DMS114 treated with DMSO at 0.1 percent for 48 hours (cell line): Measurements from ENCODE around the gene ASB13.
"Not testable (repeated sequence)": the region's sequence is repeated elsewhere in the genome, so short reads cannot be mapped to it uniquely, and the experiment has no call there.

Experiments
- DNase-seq: peaks from one replicate; lab custom pipeline; 2025; ENCODE audit not compliant: unreplicated experiment; lab: John Stamatoyannopoulos, UW

Gene ASB13

DNA sequence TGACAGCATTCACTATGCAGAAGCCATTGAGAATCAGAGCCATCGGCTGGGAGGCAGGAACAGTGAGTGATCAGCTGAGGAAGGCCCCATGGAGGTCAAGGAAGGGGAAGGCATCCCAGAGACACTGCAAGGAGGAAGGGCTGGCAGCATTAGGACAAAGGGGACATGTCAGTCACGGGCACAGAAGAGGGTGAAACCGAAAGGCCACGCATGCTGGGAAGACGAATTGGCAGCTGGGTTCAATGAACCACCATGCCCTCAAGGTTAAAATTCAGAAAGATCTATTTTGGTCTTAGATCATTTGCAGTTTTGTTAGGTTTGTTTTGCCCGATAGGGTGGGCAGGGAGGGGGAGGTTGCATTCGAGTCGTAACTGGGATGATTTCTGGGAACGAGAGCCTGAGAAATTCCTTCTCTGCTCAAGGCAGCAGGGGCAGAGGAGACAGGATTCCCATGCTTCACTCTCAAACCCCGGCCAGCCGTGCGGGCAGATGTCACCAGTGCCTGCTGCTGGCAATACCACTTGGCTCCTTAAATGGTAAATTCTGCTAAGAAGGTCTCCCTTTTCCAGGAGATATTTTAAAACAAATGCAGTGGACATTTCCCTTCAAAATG is 57.7 kb downstream of the ASB13 start:
- no peak for DNase-seq

DNA sequence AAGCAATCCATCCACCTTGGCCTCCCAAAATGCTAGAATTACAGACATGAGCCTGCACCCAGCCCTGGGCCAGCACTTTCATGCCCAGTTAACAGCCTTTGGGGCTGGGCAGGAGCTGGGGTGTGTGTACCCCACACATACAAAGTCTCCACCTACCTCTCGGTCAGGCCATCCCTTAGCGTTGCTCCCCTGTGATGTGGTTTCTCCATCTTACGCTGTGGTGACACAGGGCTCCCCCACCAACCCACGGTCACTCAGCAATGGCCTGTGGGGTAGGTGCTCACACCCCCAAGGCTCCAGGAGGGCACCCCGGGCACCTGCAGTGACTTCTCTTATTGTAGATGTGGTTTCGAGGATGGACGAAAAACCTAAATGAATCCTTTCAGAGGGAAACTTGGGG is 58.8 kb downstream of the ASB13 start:
- no peak for DNase-seq

DNA sequence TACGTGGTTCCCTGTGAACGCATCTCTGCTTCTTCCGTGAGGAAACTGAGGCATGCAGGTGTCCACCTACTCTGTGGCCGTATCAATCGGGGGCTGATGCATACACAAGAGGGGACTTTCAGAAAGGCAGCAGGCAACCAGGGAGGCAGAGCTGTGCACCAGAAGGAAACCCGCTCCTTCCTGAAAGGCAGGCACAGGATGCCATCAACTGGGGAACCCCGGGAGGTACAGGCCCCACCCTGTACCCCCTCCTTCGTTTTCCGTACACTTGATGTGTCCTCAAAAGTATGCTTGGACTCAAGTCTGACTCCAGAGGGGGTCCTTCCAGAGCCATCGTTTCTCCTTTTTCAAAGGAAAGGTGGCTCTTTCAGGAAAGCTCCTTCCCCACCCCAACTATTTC is 59.5 kb downstream of the ASB13 start:
- no peak for DNase-seq

DNA sequence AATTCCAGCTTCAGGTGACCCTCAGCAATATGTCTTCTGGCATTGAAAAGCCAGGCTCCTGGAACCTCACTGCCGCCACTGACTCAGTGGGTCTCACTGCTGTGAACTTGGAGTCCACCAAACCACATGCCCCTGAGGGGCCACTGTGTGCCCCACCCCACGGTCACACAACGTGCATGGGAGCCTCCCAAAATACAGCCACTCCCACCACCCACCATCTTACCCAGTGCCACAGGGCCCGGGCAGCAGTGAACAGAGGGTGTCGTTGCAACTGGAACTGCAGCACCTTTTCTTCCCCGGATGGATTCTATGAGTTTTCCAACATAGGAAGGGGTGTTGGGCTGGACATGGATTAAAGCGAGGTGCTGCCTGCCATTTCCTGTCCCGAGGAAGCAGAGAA is 60.1 kb downstream of the ASB13 start:
- DNase-seq: no peak

DNA sequence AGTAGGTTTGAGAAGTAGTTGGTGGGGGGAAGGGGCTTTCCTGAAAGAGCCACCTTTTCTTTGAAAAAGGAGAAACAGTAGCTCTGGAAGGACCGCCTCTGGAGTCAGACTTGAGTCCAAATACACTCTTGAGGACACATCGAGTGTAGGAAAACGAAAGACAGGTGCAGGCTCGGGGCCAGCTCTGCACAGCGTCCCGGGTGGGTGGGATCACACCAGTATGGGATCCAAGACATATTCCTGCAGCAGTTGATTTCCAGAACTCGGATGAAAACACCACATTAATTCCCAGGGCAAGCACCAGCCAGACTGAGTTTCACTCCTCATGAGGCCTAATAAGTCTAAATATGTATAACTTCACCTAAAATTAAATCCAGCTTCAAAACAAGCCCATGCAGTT is 61.4 kb downstream of the ASB13 start:
- no peak for DNase-seq

DNA sequence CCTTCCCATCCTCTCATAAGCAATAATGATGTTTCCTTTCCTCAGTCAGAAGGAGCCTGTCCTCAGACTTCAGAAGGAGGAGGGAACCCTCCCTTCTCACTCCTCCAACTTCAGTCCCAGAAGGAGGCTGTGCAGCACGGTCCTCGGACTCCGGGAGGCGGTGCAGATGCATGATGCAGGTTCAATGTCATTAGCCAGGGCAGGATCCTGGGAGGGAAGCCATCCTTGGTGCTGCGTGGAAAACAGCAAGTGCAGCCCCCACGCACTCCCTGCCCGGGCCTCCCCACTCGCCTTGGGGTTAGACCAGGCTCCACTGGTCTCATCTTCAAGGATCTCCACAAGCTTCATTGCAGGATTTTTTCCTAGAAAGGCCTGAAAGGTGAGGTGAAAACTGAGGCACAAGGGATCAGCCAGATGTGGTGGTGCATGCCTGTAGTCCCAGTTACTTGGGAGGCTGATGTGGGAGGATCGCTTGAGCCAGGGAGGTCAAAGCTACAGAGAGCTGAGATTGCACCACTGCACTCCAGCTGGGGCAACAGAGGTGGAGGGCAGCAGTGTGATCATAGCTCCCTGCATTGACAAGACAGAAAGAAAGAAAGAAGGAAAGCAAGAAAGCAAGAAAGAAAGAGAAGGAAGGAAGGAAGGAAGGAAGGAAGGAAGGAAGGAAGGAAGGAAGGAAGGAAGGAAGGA is 62.0 kb downstream of the ASB13 start:
- DNase-seq: no peak

DNA sequence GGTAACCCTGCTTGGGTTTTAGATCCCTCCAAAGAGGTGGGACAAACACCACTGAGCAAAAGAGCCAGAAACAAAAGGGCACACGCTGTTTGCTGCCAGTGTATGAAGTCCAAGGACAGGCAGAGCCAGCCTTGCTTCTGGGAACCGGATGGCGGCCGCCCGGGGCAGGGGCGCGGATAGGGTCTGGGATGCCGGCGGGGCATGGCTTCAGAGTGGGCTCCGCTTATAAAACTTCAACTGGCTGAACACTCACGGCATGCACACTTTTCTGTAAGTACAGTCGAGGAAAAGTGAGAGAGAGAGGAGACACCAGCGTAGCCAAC is 62.6 kb downstream of the ASB13 start:
- DNase-seq: no peak

DNA sequence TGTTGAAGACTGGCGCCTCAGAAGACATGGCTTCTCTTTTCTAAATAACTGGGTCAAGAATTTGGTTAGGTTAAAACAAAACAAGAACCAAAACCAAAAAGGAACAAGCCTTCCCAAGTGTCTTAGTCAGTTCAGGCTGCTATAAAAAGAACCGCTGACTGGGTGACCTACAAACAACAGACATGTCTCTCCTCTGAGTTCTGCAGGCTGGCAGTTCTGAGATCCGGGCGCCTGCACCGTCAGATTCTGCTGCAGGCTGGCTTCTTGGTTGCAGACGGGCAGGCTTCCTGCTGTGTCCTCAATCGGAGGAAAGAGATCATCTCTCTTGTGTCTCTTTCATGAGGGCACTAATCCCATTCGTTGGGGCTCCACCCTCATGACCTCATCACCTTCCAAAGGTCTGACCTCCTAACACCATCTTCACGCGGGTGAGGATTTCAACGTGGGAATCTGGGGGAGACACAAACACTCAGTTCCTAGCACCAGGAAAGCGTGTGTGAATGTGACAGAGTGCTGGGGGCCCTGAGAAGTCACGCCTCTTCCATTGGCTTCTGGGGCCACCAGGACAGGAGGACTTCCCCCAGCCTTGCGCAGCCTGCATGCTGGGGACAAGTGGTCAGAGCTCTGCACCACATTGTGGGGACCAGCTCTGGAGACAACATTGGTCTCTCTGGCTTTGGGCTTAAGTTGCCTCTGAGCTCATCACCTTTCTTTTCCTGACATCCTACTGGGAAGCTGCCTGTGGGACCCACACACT is 63.1 kb downstream of the ASB13 start:
- no peak for DNase-seq

DNA sequence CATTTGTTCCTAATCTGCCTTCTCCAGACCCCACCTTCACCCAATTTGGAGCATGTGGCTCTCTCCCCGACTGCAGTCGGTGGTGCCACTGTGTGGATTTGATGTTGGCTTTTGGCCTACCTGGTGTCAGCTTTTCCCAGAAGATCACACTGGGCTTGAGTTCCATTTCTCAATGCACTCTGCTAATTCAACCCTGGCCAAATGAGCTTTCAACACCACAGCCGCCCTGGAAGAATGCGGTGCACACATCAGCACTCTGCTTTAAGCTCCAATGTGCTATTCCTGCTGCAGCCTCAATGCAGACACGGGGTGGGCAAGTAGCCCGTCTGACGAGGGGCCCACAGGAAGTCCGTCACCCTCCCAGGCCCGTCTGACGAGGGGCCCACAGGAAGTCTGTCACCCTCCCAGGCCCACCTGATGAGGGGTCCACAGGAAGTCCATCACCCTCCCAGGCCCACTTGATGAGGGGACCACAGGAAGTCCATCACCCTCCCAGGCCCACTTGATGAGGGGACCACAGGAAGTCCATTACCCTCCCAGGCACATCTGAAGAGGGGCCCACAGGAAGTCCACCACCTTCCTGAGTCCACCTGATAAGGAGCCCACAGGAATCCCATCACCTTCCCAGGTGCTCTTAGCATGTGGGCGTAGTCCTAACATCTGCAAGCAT is 64.4 kb downstream of the ASB13 start:
- no peak for DNase-seq

DNA sequence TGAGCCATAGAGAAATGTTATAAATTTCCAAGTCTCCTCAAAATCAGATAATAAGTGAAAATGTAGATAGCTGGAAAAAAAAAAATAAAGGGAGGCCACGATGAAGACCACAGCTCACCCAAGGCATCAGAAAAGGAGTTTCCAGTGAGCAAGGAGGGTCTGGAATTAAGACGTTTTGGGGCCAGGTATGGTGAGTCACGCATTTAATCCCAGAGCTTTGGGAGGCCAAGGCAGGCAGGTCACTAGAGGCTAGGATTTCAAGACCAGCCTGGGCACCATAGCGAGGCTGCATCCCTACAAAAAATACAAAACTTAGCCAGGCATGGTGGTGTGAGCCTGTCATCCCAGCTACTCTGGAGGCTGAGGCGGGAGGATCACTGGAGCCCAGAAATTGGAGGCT is 65.5 kb downstream of the ASB13 start:
- no peak for DNase-seq

DNA sequence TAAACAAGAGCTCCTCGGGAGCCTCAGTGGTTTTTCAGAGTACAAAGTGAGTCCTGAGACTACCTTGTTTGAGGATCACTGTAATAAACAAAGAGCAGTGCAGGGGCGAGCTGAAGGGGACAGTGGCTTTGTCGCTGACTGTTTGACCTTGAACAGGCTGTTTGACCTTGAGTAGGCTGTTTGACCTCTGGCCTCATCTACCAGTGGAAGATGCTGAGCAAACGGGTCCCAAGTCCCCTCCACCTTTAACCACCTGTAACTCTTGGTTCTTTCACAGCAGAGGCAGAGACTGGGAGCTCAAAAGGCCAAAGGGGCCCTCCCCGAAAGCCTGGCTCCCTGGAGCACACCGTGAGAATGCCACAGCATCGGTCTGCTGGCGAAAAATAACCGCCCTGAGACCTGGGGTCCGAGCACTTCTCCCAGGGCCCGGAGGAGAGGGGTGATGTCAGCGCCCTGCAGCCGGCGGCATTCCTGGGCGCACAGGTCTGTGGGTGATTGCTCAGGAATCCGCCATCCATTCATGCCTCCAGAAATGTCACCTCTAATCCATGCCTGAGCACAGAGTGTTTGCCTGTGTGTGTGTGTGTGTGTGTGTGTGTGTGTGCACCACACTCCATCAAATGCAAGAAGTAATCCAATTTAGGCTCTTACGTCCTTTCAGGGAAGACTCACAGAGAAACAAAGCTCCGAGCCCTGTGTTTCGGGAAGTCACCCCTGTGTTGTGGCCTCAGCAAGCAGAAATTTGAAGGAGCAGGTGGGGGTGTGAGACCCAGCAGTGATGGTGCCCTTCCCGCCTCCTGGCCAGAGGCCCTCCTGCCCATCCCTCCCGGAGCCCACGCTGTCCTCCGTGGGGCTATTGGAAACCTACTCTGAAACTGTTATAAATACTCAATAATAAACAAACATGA is 66.5 kb downstream of the ASB13 start:
- no peak for DNase-seq

DNA sequence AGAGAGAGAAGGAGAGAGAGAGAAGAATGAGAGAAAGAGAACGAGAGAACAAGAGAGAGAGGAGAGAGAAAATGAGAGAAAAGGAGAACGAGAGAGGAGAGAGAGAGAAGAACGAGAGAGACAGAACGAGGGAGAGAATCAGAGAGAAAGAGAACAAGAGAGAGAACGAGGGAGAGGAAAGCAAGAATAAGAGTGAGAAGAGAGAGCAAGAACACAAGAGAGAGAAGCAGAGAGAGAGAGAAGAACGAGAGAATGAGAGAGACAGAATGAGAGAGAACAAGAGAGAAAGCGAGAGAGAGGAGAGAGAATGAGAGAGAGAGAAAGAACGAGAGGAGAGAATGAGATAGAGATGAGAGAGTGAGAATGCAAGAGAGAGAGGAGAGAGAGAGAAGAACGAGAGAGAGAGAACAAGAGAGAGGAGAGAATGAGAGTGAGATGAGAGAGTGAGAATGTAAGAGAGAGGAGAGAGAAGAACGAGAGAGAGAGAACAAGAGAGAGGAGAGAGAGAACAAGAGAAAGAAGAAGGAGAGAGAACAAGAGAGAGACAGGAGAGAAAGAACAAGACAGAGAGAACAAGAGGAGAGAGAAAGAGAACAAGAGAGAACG is 68.2 kb downstream of the ASB13 start:
- DNase-seq: no peak

DNA sequence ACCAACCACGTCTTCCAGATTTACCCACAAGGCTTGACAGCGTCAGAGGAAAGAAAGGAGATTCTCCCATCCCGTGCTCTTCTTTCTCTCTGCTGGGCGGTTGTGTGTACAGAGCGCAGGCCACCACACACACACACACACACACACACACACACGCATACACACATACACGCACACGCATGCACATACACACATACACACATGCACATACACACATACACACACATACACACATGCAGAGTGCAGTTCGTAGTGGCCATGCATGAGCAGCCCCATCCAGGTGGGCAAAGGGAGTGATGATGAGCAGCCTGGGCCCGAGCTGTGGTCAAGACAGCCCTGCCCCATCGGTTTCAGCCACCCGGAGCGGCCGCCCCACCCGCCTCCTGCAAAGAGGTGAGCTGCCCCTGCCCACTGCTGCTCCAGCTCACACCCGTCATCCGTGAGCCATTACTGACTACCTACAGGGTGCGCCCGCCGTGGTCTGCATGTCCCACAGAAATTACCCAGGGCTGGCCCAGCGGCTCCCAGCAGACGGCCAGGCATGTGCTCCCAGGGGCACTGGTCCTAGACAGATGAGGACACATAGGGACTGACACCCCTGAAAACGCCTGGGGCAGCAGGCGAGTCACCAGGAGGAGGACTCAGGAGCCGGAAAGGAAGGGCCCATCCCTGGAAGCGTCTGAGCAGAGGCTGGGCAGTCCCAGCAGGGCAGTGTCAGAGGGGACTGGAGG is 69.6 kb downstream of the ASB13 start:
- no peak for DNase-seq

DNA sequence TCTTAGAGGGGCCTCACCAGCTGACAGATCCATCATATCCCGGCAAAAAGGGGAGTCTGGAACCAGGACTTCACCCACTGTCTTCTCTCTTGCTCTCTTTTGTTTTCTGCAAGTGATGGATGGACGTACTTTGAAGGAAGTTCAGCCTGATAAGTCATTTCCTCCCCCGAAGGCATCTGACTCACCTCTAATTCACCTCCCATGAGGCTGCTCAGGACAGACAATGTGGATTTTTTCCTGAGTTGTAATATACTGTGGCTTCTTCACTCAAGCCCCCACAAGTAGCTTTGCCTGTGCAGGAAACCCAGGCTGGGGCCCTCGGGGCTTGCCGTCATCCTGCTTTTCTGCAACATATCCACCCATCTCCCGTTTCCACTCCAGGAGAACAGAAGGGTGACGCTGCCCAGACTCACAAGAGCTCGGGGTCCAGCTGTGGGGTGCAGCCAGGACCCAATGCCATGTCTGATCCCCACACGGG is 70.4 kb downstream of the ASB13 start:
- DNase-seq: no peak

DNA sequence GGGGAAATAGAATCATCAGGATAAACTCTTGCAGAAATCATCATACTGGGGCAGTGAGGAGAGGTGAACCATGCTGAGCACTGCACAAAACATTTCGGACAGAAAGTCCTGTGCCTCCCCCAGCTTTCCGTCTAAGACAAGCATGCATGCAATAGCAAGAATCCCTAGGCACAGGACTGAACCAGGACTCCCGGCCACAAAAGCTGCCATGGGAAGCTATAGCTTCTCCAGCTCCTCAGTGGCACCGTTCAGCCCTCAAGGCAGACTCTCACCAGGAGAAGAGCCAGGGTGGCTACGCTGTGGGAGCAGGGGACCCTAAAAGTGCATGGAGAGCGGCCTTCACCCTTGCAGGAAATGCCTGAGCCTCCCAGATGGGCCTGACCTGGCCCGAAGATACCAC is 70.8 kb downstream of the ASB13 start:
- no peak for DNase-seq

DNA sequence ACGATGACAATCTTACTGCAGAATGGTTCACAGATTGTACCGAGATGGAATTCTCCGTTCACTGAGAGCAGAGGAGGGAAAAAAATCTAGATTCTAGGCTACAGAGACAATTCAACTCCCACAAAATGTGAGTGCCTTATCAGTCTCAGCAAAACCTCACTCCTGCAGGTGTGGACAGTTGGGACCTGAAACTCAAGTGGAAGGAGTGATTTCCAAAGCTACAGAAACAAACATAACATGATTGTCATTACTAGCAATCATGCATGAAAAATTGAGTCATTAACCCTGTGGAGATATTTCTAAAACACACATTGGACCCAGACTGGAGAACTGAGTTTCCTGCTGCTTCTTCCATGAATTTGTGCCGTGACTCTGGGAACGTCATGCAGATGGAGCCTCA is 71.3 kb downstream of the ASB13 start:
- no peak for DNase-seq

DNA sequence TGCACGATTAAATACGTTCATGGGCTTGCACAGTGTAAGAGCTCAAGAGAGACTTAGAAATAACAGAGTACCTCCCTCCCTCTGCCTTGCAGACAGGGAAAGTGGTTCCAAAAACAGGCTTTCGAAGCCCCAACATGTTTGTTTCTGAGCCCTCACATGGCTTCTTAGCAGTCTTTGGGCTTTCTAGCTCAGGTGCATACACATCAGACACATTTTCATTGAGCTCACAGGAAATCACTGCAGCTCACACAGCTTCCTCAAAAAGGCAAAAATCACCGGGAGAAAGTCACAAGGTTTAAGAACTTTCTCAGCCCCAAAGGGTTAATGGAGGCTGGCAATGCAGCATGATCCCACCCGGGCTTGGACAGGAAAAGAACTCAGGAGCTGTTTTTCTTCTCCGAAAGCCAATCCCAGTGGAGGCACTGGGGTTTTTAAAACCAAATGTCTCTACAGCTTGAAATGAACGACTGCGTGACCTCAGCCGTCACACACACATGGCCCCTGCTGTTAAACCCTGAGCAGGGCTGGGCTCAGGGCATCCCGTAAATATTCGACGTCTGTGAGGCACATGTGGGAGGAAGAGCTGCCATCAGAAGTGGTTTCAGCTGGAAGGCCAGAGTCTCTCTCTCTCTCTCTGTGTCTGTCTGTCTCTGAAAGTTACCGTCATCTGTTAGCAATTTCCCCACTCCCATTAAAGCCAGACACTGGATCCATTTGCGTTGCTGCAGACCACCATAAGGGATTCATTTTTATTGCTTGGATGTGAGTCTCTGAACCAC is 71.9 kb downstream of the ASB13 start:
- DNase-seq: no peak

DNA sequence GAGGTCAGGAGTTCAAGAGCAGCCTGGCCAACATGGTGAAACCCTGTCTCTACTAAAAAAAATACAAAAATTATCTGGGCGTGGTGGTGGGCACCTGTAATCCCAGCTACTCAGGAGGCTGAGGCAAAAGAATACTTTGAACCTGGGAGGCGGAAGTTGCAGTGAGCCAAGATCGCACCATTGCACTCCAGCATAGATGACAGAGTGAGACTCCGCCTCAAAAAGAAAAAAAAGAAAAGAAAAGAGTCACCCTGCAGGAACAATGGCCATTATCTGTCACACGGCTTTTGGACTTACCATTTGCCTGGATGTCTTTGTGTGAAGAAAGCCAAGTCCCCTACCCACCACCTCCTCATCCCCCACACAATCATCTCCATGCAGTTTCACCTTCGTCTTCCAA is 73.0 kb downstream of the ASB13 start:
- DNase-seq: not testable (repeated sequence)

DNA sequence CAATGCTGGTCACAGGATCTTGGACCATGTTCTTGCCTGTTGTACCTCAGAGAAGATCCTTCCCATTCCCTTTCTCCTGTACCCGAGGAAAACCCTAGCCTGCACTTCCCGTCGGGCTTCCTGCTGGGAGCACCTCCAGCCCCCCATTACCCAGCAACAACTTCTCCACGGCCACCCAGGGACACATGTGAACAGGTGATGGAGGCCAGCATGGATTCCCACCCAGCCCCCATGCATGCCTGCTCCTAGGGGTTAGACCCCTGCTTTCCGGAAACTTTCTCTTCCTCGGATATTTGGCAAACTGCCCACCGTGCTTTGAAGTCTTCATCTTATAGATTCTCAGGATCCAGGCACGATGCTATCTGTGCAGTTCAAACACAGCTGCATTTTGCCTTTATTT is 74.3 kb downstream of the ASB13 start:
- no peak for DNase-seq
